BE2C (cell line): ENCODE results near the gene EFCAB5.
"Not testable (repeated sequence)": the region's sequence is repeated elsewhere in the genome, so short reads cannot be mapped to it uniquely, and the experiment has no call there.

Experiments used
- DNase-seq: peaks from one replicate; pipeline ENCODE4 v3.0.0-alpha.2; 2020
- H3K27me3 ChIP-seq: fragments of 250-450 bp; sonication (Bioruptor Pico); 2 replicates; pipeline ENCODE4 v1.5.1; 2020; ENCODE audit warnings: mild to moderate bottlenecking
- H3K36me3 ChIP-seq: fragments of 250-450 bp; sonication (Bioruptor Pico); 2 replicates; pipeline ENCODE4 v1.5.1; 2020; ENCODE audit warnings: mild to moderate bottlenecking
- H3K4me1 ChIP-seq: fragments of 250-450 bp; sonication (Bioruptor Pico); 2 replicates; pipeline ENCODE4 v1.5.1; 2020
- H3K4me3 ChIP-seq: 2 replicates; pipeline ENCODE4 v1.5.1; 2011; ENCODE audit warnings: low read depth, low read length
- H3K9me3 ChIP-seq: fragments of 250-450 bp; sonication (Bioruptor Pico); 2 replicates; pipeline ENCODE4 v1.5.1; 2020
- CTCF ChIP-seq: IDR thresholded peaks from 2 replicates; pipeline ENCODE4 v1.5.1; 2012; ENCODE audit warnings: mild to moderate bottlenecking, low read depth, low read length

EFCAB5 gene

GRCh38 chr17:30124273-30124796, 182.9 kb downstream of the EFCAB5 start:
- Histone ChIP-seq H3K9me3 (no peaks in the 10 kb centered on the region), H3K4me3 (no peak overlapping the region), H3K36me3 (peaks cover 7% of the 10 kb centered on the region), H3K4me1 (no peaks in the 10 kb centered on the region), H3K27me3 (no peaks in the 10 kb centered on the region)
- no peak for DNase-seq
- no peak for TF ChIP-seq CTCF

- H3K36me3 ChIP-seq = no peaks in the 10 kb centered on the region
Observed at GRCh38 chr17:30130121-30130520, 188.7 kb downstream of the EFCAB5 start.

GRCh38 chr17:30132615-30133014, 191.2 kb downstream of the EFCAB5 start:
- H3K36me3 ChIP-seq = no peaks in the 10 kb centered on the region
- TF ChIP-seq CTCF = no peak
- no peak for DNase-seq
- no peak overlapping the region for H3K4me3 ChIP-seq
- H3K4me1 ChIP-seq = no peaks in the 10 kb centered on the region
- H3K27me3 ChIP-seq = no peaks in the 10 kb centered on the region
- H3K9me3 ChIP-seq = no peaks in the 10 kb centered on the region

More at GRCh38 chr17:30130121-30130520, 188.7 kb downstream of the EFCAB5 start:
- no peaks in the 10 kb centered on the region for H3K27me3 ChIP-seq
- no peaks in the 10 kb centered on the region for H3K4me1 ChIP-seq
- DNase-seq = no peak
- no peaks in the 10 kb centered on the region for H3K9me3 ChIP-seq
- no peak overlapping the region for H3K4me3 ChIP-seq
- TF ChIP-seq CTCF = no peak

- Histone ChIP-seq H3K4me1 (no peaks in the 10 kb centered on the region), H3K27me3 (no peaks in the 10 kb centered on the region), H3K4me3 (no peak overlapping the region), H3K36me3 (no peaks in the 10 kb centered on the region), H3K9me3 (no peaks in the 10 kb centered on the region)
- no peak for DNase-seq
- no peak for TF ChIP-seq CTCF
Observed at GRCh38 chr17:30133197-30133596, 191.8 kb downstream of the EFCAB5 start.

GRCh38 chr17:30134551-30134950, 193.1 kb downstream of the EFCAB5 start:
- H3K36me3 ChIP-seq = no peaks in the 10 kb centered on the region
- H3K9me3 ChIP-seq = no peaks in the 10 kb centered on the region
- no peak for DNase-seq
- no peaks in the 10 kb centered on the region for H3K4me1 ChIP-seq
- no peak for TF ChIP-seq CTCF
- H3K27me3 ChIP-seq = no peaks in the 10 kb centered on the region
- H3K4me3 ChIP-seq = no peak overlapping the region

- no peaks in the 10 kb centered on the region for H3K36me3 ChIP-seq
- no peak for TF ChIP-seq CTCF
- H3K4me1 ChIP-seq = no peaks in the 10 kb centered on the region
- H3K9me3 ChIP-seq = no peaks in the 10 kb centered on the region
- no peak for DNase-seq
- no peak overlapping the region for H3K4me3 ChIP-seq
- H3K27me3 ChIP-seq = no peaks in the 10 kb centered on the region
Observed at GRCh38 chr17:30137158-30137557, 195.7 kb downstream of the EFCAB5 start.

- H3K4me1 ChIP-seq, H3K27me3 ChIP-seq, H3K4me3 ChIP-seq, H3K36me3 ChIP-seq, DNase-seq, H3K9me3 ChIP-seq: not testable (repeated sequence)
Observed at GRCh38 chr17:30147860-30148259, 206.4 kb downstream of the EFCAB5 start.
